NK-92 treated with Interleukin-12 subunit alpha and Interleukin-12 subunit beta, amount 100 ng/mL, for 24 hours (cell line): Measurements from ENCODE around the gene POLDIP3.

Experiments
- DNase-seq: peaks from one replicate; lab custom pipeline; 2025; lab: John Stamatoyannopoulos, UW

POLDIP3 gene

DNA sequence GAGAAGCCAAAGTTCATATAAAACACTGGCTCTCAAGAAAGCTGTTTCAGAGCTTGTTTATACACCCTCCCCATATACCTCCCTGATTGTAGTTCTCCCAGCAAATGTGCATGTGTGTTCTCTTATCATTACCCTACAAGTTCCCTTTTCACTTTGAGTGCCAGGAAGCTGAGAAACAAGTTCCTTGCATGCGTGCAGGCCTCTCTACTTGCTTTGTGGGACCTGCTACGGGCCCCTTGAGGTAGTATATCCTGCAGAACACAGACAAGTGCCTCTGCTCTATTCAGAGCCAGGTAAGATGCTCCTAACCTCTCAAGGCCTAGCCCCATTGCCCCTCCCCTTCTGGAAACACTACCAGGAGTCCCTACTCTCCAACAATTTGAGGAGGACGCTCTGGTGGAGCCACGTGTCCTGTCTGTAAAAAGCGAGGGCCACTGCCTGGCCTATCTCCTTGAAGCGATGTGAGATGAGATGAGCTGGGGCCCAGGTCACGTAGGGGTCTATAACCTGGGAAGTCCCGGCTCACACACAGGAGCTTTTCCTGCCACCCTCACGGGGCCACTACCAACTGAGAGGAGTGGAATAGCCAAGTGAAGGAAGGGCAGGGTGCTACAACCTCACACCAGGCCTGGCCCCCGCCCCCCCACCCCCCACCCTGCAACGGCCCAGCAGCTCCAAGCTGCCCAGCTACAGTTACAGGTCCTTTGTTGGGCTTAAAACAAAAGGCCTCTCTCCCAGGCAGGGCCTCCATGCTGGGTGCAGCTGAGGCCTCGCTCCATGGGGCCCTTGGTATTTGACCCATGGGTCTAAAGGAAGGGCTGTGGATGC, 28.3 kb upstream of the POLDIP3 start:
- no peak for DNase-seq

- no peak for DNase-seq
Observed at GRCh38 chr22:42641801-42642413, 27.2 kb upstream of the POLDIP3 start.

- no peak for DNase-seq
Observed at GRCh38 chr22:42639541-42640241, 25.0 kb upstream of the POLDIP3 start.

GRCh38 chr22:42637555-42637954, 22.9 kb upstream of the POLDIP3 start:
- no peak for DNase-seq

DNA sequence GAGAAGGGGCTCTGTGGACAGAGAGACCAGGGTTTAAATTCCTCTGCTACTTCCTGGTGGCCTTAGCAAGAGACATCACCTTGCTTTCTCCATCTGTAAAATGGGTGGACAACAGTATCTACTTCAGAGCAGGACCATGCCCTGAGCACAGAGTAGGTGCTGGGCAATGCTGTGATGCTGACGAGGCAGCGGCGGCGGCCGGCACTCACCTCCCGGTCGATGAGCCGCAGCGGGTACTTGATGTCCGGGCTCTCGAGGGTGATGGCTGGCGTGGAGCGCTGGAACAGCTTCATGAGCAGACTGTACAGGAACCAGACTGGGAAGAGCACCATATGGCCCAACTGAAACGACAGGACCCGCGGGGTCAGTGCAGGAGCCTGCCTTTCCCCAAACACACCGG, 21.8 kb upstream of the POLDIP3 start:
- DNase-seq, result no peak

DNA sequence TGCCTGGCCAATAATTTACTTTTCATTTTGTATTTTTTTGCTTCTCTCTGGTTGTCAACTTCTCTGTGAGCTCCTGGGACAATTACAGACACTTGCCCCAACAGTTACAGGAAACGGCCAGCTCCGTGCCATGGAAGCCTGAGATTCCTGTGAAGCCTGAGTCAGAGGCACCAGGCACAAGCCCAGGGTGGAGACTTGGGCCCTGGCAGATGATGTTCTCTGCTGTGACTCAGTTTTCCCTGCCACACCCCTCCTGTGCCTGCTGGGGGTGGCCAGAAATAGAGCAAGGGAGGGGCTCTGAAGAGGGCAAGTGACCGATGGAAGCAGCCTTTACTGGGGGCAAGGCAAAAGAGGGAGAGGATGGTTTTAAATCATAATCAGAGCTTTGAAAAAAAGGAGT, 20.8 kb upstream of the POLDIP3 start:
- no peak for DNase-seq

GRCh38 chr22:42633013-42633412, 18.3 kb upstream of the POLDIP3 start:
- DNase-seq, result no peak

GRCh38 chr22:42632096-42632495, 17.4 kb upstream of the POLDIP3 start:
- DNase-seq, result no peak

DNA sequence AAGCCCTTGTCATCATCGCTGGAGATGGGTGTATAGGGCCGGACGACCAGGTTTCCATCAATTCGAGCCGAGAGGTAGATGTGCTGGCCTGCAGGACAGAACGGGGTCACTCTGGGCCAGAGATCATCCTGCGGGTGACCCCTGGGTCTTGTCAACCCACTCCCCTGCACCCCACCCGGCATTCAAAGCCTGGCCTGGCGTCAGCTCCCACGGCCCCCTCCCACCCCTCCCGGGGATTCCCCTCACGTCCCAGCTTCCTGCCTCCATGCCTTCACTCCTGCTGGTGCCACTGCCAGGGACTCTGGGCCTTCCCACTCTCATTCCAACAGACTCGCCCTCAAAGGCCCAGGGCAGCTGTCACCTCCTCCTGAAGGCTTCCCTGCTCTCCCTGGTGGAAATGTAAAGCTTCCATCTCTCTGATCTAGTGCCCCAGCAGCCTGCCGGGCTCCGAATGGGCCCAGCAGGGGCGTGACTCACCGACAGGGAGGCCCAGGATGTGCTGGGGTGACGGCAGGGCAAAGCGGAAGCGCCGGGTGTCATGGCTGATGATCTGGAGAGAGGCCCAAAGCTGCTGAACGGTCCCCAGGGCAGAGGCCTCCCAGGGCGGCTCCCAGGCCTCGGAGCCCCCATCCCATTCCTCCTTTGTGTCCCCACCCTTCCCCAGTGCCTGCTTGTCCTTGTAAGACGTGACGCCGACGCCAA, 16.4 kb upstream of the POLDIP3 start:
- no peak for DNase-seq

DNA sequence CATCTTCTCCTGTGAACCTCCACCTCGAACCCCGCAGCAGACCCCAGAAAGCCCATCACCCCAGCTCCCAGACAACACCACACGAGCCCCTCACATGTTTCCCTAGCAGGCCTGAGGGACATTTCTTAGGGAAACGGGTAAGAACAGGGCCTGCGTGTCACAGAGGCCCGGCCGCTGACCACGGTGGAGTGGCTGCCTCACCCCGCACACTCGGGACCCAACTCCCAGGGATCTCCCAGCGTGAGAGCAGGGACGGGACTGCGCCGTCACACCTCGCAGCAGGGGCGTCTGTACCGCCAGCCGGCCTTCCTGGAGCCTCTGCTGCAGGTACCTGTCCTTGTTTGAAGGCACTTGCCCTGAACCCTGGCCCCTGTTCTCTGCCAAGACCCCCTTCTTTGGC, 15.5 kb upstream of the POLDIP3 start:
- no peak for DNase-seq

DNA sequence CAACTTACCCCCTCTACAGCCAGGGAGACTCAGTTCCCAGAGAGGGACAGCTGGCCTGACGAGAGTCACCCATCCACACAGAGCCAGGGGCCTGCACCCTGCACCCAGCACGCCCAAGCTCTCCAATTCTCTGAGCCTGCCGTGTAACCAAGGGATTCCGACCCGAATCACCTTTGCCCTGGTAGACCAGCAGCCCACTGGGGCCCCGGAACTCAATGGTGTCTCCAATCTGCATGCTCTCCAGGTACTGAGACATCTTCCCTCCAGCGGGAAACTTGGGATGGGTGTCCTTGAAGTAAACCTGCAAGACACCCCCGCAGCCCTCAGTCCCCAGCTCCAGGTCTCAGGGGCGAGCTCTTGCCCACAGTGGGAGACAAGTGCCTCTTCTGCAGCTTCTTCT, 13.3 kb upstream of the POLDIP3 start:
- no peak for DNase-seq

DNA sequence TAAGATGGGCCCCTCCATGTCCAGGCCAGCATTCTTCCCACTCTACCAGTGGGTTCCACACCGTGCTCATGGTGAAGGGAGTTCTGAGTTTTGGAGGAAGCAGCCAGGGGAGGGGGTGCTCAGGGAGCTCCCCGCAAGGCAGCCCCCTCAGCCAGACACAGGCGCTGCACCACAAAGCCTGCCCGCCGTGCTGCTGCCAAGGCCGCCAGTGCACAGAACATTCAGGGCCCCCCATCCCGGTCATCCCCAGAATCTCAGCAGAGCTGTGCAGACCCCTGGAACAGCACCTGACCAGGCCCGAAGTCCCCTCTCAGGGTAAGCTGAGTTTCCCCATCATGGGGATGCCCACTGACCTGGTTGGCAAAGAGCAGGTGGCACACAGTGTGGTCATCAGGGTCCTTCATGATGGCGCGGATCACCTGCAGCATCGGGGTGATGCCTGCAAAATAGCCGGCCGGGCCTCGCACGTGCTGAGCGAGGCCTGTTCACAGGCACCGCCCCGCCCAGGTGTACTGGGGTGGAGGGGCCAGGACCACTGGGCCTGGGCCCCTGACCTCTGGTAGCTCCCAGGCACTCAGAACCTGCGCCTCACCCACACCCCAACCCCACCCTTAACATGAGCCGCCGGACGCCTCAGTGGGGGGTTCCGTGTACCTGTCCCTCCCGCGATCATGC, 12.4 kb upstream of the POLDIP3 start:
- DNase-seq, result no peak

- DNase-seq, result no peak
Observed at GRCh38 chr22:42626431-42626830, 11.7 kb upstream of the POLDIP3 start.

- no peak for DNase-seq
Observed at GRCh38 chr22:42625416-42625815, 10.7 kb upstream of the POLDIP3 start.

DNA sequence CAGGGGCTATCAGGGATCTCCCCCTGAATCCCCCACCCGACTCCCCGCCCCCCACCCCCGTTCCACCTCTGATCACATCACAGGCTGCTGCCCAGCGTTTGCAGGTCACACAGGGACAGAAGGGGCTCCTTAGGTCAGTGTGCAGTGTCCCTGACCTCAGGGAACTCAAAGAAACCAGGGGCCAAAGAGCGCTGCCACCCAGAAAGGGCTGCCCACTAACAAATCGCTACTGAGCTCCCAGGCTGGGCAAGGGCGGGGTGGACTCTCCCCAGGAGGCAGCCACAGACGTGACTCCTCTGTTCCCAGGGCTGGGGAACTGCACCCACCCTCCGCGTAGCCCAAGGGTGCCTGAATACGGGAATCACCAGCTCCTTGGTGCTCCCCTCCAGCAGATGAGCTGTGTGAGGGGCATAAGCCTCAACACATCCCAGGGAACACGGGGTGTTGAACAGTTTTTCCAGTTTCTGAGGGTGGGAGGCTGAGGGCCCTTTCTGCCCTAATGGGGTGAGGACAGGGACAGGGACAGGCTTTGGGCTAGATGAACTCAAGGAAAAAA, 9.9 kb upstream of the POLDIP3 start:
- DNase-seq, result no peak

- DNase-seq, result no peak
Observed at GRCh38 chr22:42623756-42624441, 9.2 kb upstream of the POLDIP3 start.

- DNase-seq, result no peak
Observed at GRCh38 chr22:42623301-42623751, 8.6 kb upstream of the POLDIP3 start.

GRCh38 chr22:42622061-42622710, 7.5 kb upstream of the POLDIP3 start:
- no peak for DNase-seq

GRCh38 chr22:42621505-42622002, 6.9 kb upstream of the POLDIP3 start:
- peak; percentile 11 for DNase-seq

DNA sequence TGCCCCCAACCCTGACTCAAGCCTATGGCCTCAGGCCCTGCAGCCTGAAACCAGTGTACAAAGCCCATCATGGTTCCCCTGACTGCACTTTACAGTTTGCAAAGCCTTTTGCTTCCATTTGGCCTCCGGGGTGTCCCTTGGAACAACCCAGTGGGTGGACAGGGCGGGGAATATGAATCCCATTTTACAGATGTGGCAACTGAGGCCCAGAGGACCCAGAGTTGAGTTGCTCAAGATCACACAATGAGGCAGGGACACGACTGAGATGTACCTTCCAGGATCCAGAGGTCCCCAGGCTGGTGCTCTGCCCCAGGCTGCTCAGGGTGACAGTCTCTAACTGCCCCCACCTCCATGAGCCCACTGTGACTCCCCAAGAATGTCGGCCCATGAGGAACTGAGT, 5.4 kb upstream of the POLDIP3 start:
- DNase-seq, result no peak
